ENCODE data around the gene CDC23.

- TF ChIP-seq EZH2 (IDR thresholded peaks at IDR 0.05; ENCODE audit: insufficient read depth, low read length) (no peak), CTCF (IDR thresholded peaks at IDR 0.05; ENCODE audit: insufficient read depth, low read depth, low read length) (no peak)
Measured at GRCh38 chr5:138141734-138142133, 71.4 kb downstream of the CDC23 start.

Data from astrocyte (in vitro differentiated cells and primary cell).